Measurements from ENCODE around the gene ZNF683. TPM values are rescaled to one million over a fixed set of nuclear protein-coding genes. Genes with fewer than 3 reads are reported as not detected.

ZNF683 gene
- total RNA-seq, 2 donors from 2014 or later, result not detected

DNA sequence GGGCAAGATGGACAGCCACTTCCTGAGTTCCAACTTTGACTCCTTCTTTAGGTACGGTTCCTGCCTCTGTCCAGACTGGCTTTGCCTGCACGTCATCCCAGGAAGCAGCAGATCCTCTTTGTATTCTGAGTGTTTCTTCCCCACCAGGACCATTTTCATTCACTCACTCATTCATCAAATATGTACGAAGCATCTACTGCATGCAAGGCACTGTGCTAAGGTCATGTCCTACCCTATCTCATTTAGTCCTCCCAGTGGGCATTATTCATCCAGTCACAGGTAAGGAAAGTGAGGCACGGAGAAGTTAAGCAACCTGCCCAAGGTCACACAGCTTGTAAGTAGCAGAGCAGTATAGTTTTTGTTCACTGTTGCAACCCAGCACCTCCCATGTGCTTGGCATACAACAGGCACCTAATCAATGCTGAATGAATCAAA, 32.5 kb downstream of the ZNF683 start:
- Histone ChIP-seq H3K27me3 (no peaks in the 10 kb centered on the region), H3K36me3 (replicated peaks in 1 of 2; ENCODE audit: insufficient read depth in 1 of 2, low read depth in 2 of 2) (no peaks in the 10 kb centered on the region), H3K4me3 (no peak overlapping the region), H3K4me1 (peaks cover 17% of the 10 kb centered on the region), H3K27ac (no peak overlapping the region), H3K9me3 (no peaks in the 10 kb centered on the region)
- WGBS, 2 donors, result 35 to 56% methylated on average over 4 of the region's 4 CpGs
- intact Hi-C loops (cut with DNase I), result no loop called here
- DNase-seq, result no peak
- TF ChIP-seq, protein P1, sequence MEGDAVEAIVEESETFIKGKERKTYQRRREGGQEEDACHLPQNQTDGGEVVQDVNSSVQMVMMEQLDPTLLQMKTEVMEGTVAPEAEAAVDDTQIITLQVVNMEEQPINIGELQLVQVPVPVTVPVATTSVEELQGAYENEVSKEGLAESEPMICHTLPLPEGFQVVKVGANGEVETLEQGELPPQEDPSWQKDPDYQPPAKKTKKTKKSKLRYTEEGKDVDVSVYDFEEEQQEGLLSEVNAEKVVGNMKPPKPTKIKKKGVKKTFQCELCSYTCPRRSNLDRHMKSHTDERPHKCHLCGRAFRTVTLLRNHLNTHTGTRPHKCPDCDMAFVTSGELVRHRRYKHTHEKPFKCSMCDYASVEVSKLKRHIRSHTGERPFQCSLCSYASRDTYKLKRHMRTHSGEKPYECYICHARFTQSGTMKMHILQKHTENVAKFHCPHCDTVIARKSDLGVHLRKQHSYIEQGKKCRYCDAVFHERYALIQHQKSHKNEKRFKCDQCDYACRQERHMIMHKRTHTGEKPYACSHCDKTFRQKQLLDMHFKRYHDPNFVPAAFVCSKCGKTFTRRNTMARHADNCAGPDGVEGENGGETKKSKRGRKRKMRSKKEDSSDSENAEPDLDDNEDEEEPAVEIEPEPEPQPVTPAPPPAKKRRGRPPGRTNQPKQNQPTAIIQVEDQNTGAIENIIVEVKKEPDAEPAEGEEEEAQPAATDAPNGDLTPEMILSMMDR (IDR thresholded peaks at IDR 0.05), result no peak
- TF ChIP-seq POLR2A (IDR thresholded peaks at IDR 0.05), result no peak
- ATAC-seq, result no peak

- DNase-seq (no peak), ATAC-seq (no peak)
- no peaks in the 10 kb centered on the region for H3K27me3 ChIP-seq
- H3K27ac ChIP-seq, result no peak overlapping the region
- peaks cover 17% of the 10 kb centered on the region for H3K4me1 ChIP-seq
- no peaks in the 10 kb centered on the region for H3K9me3 ChIP-seq
- intact Hi-C loops (cut with DNase I), result no loop called here
- whole genome bisulfite sequencing, 2 donors, result 71 to 92% methylated on average over 1 of the region's 1 CpG
- TF ChIP-seq, protein P1 (IDR thresholded peaks at IDR 0.05), result no peak
- no peak for TF ChIP-seq POLR2A (IDR thresholded peaks at IDR 0.05)
- no peak overlapping the region for H3K4me3 ChIP-seq
- H3K36me3 ChIP-seq (replicated peaks in 1 of 2; ENCODE audit: insufficient read depth in 1 of 2, low read depth in 2 of 2), result no peaks in the 10 kb centered on the region
These were observed 33.9 kb downstream of the ZNF683 start for GRCh38 chr1:26338670-26339069.

GRCh38 chr1:26337625-26338024, 34.9 kb downstream of the ZNF683 start:
- intact Hi-C loops (cut with DNase I), result no loop called here

DNA sequence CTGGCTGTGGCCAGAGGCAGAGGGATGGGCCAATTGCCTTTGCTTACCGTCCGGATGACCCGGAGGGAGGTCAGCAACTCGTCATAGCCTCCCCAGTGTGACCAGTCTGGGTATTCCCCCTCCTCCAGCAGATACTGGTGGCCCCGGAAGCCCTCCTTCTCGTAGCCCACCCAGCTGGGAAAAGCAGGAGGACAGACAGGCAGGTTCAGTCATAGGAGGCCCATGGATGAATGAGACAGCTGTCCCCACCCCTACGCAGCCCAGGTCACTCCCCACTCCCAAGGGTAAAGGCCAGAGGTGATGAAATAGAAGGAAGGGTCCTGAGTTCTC, 35.4 kb downstream of the ZNF683 start:
- intact Hi-C loops (cut with DNase I), result no loop called here
- no peaks in the 10 kb centered on the region for H3K36me3 ChIP-seq (replicated peaks in 1 of 2; ENCODE audit: insufficient read depth in 1 of 2, low read depth in 2 of 2)
- ATAC-seq (no peak), DNase-seq (no peak)
- no peak overlapping the region for H3K4me3 ChIP-seq
- no peaks in the 10 kb centered on the region for H3K27me3 ChIP-seq
- 95 to 100% methylated on average over 3 to 7 of the region's 7 CpGs for WGBS, 2 donors
- H3K4me1 ChIP-seq, result peaks cover 17% of the 10 kb centered on the region
- no peaks in the 10 kb centered on the region for H3K9me3 ChIP-seq
- H3K27ac ChIP-seq, result no peak overlapping the region
- TF ChIP-seq POLR2A (IDR thresholded peaks at IDR 0.05), result no peak
- TF ChIP-seq, protein P1 (IDR thresholded peaks at IDR 0.05), result no peak

More at GRCh38 chr1:26337625-26338024, 34.9 kb downstream of the ZNF683 start:
- H3K27ac ChIP-seq, result no peak overlapping the region
- H3K27me3 ChIP-seq, result no peaks in the 10 kb centered on the region
- no peaks in the 10 kb centered on the region for H3K9me3 ChIP-seq
- no peak overlapping the region for H3K4me3 ChIP-seq
- DNase-seq, result no peak
- H3K4me1 ChIP-seq, result peaks cover 17% of the 10 kb centered on the region
- H3K36me3 ChIP-seq (replicated peaks in 1 of 2; ENCODE audit: insufficient read depth in 1 of 2, low read depth in 2 of 2), result no peaks in the 10 kb centered on the region
- 59 to 82% methylated on average over 3 to 4 of the region's 4 CpGs for WGBS, 2 donors
- TF ChIP-seq, protein P1 (IDR thresholded peaks at IDR 0.05), result no peak
- no peak for TF ChIP-seq POLR2A (IDR thresholded peaks at IDR 0.05)
- ATAC-seq, result no peak

DNA sequence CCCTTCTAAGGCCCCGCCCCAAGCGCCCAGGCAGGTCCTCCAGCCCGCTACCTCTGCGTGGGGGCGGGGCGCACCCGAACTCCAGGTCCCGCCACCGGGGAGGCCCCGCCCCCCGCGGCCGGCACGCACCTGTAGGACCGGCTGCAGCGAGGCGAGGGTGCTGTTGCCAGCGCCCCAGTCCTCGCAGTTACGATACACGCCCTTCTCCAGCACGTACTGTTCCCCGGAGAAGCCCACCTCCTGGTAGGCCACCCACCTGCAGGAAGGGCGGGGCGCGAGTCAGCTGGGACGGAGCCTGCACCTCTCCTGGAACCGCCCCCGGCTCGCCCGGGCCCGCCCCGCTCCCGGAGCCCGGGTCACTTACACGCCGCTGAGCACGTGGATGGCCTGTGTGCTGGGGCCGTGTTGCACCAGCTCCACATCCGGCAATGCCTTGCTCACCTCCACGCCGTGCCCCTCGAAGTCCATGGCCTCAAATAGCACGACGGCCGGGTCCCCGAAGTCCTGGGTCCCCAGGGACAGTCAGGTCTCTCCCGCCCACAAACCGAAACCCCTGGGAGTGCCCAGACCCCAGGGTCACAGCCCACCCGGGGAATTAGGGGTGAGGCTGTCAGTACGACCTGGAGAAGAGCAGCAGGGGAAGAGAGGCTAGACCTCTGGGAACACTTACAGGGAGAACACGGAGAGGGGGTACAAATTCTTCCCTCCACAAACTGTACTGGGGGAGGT, 35.9 kb downstream of the ZNF683 start:
- Histone ChIP-seq H3K4me1 (peaks cover 17% of the 10 kb centered on the region), H3K27ac (peak overlapping the region in 1 of 4 donors; percentile 7), H3K27me3 (no peaks in the 10 kb centered on the region), H3K9me3 (no peaks in the 10 kb centered on the region), H3K4me3 (peak overlapping the region; percentile 10 to 64), H3K36me3 (replicated peaks in 1 of 2; ENCODE audit: insufficient read depth in 1 of 2, low read depth in 2 of 2) (no peaks in the 10 kb centered on the region)
- TF ChIP-seq, protein P1 (IDR thresholded peaks at IDR 0.05), result no peak
- no peak for TF ChIP-seq POLR2A (IDR thresholded peaks at IDR 0.05)
- DNase-seq (peak; percentile 92 to 97 (median 94)), ATAC-seq (peak; percentile 95)
- WGBS, 2 donors, result 14 to 18% methylated on average over 10 to 48 of the region's 52 CpGs
- intact Hi-C loops (cut with DNase I), result no loop called here

All from body of pancreas (tissue), 4 donors.